Osteoblast (primary cell): ENCODE data around the gene ZNF57. TPM values are rescaled to one million over a fixed set of nuclear protein-coding genes. Genes with fewer than 3 reads are reported as not detected.

Source experiments
- DNase-seq: peaks from one replicate; pipeline ENCODE4 v3.0.0; 2011; ENCODE audit warnings: low spot score, mixed read lengths; ENCODE audit not compliant: insufficient read length; ENCODE audit errors: missing footprints
- H2AFZ ChIP-seq: 2 replicates; pipeline ENCODE4 v1.6.0; 2011; ENCODE audit warnings: mild to moderate bottlenecking, low read length
- H3K27ac ChIP-seq: 2 replicates; pipeline ENCODE4 v1.5.1; 2011; ENCODE audit warnings: mild to moderate bottlenecking, low read depth, low read length, moderate library complexity
- H3K27me3 ChIP-seq: 2 replicates; pipeline ENCODE4 v1.6.0; 2012; ENCODE audit warnings: mild to moderate bottlenecking, control low read depth, inconsistent platforms, low read length, moderate library complexity; ENCODE audit not compliant: insufficient read depth
- H3K36me3 ChIP-seq: 2 replicates; pipeline ENCODE4 v1.5.1; 2011; ENCODE audit warnings: mild to moderate bottlenecking, low read length, control low read depth, moderate library complexity; ENCODE audit not compliant: insufficient read depth
- H3K4me1 ChIP-seq: 2 replicates; pipeline ENCODE4 v1.5.1; 2011; ENCODE audit warnings: mild to moderate bottlenecking, low read length, control low read depth, moderate library complexity; ENCODE audit not compliant: insufficient read depth
- H3K4me2 ChIP-seq: 2 replicates; pipeline ENCODE4 v1.6.0; 2011; ENCODE audit warnings: mild to moderate bottlenecking, low read length; ENCODE audit not compliant: insufficient read depth
- H3K4me3 ChIP-seq: fragments of 200-600 bp; sonication (generic); 3 replicates; pipeline ENCODE4 v1.5.1; 2012; ENCODE audit warnings: mild to moderate bottlenecking, low read length, inconsistent platforms; ENCODE audit not compliant: insufficient read depth
- H3K79me2 ChIP-seq: 2 replicates; pipeline ENCODE4 v1.6.0; 2012; ENCODE audit warnings: mild to moderate bottlenecking, low read length, control low read depth, inconsistent platforms; ENCODE audit not compliant: insufficient read depth
- H3K9me3 ChIP-seq: 2 replicates; pipeline ENCODE4 v1.5.1; 2011; ENCODE audit warnings: low read depth, low read length, control low read depth
- H4K20me1 ChIP-seq: 2 replicates; pipeline ENCODE4 v1.6.0; 2012; ENCODE audit warnings: mild to moderate bottlenecking, low read length, control low read depth; ENCODE audit not compliant: insufficient read depth
- total RNA-seq: library from RNA; depleted of rRNA; stranded (reverse); fragments of >200 nt; gene quantifications from 2 replicates; pipeline ENCODE4 v1.2.3, GENCODE V29; 2012
- TF ChIP-seq, protein P1 (sequence below): IDR thresholded peaks from 2 replicates; pipeline ENCODE4 v1.5.1; 2011; ENCODE audit warnings: mild to moderate bottlenecking, low read depth, low read length, moderate library complexity; ENCODE audit errors: extremely low read depth

The ZNF57 gene
- total RNA-seq, 1 donor = 5.4 TPM

DNA sequence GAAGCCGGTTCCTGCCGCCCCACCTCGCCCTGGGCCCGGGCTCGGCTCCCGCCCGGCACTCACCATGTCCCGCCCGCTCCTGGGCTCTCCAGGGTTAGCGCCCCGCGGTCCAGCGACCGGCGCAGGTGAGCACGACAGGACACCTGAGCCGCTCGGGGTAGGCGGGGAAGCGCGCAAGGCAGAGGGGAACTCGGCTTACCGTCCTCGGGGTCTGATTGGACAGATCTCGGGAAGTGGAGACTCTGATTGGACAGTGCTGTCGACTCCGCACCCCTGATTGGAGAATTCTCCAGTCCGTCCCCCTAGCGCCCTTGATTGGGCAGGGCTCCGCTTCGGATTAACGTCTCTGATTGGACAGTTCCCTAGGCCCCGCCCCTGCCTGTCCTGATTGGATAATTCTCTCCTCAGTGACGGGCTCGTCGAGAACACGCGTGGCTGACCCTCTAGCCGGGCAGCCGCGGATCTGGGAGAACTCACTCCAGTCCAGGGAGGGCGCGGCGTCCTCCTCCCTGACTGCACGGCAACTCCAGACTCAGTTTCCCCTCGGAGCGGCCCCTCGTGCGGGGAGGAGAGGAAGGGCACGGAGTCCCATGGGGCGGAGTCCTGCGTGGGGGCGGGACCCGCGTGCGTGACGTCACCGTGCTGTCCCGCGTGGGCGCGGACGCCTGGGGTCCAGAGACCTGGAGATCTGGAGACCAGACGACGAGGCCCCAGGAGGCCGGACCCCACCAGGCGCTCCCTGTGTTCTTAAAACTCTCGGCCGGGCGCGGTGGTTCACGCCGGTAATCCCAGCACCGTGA is 44.2 kb downstream of the ZNF57 start, which contains the start of gene ZNF77:
ZNF77 (minus strand) TSS at position 197 of the 800 bp plus-strand sequence; CDS start at position 66, 131 bp downstream.
- Histone ChIP-seq H3K79me2 (peaks cover 22% of the 10 kb centered on the region), H3K9me3 (no peaks in the 10 kb centered on the region), H3K27ac (peak within 1 kb of the TSS; percentile 82), H4K20me1 (no peaks in the 10 kb centered on the region), H3K36me3 (no peaks in the 10 kb centered on the region), H2AFZ (peak within 1 kb of the TSS; percentile 93), H3K4me3 (peak within 1 kb of the TSS; percentile 96), H3K27me3 (no peaks in the 10 kb centered on the region), H3K4me2 (peak within 1 kb of the TSS; percentile 97), H3K4me1 (peaks cover 15% of the 10 kb centered on the region)
- TF ChIP-seq, protein P1, sequence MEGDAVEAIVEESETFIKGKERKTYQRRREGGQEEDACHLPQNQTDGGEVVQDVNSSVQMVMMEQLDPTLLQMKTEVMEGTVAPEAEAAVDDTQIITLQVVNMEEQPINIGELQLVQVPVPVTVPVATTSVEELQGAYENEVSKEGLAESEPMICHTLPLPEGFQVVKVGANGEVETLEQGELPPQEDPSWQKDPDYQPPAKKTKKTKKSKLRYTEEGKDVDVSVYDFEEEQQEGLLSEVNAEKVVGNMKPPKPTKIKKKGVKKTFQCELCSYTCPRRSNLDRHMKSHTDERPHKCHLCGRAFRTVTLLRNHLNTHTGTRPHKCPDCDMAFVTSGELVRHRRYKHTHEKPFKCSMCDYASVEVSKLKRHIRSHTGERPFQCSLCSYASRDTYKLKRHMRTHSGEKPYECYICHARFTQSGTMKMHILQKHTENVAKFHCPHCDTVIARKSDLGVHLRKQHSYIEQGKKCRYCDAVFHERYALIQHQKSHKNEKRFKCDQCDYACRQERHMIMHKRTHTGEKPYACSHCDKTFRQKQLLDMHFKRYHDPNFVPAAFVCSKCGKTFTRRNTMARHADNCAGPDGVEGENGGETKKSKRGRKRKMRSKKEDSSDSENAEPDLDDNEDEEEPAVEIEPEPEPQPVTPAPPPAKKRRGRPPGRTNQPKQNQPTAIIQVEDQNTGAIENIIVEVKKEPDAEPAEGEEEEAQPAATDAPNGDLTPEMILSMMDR = no peak
- peak; percentile 100 for DNase-seq

DNA sequence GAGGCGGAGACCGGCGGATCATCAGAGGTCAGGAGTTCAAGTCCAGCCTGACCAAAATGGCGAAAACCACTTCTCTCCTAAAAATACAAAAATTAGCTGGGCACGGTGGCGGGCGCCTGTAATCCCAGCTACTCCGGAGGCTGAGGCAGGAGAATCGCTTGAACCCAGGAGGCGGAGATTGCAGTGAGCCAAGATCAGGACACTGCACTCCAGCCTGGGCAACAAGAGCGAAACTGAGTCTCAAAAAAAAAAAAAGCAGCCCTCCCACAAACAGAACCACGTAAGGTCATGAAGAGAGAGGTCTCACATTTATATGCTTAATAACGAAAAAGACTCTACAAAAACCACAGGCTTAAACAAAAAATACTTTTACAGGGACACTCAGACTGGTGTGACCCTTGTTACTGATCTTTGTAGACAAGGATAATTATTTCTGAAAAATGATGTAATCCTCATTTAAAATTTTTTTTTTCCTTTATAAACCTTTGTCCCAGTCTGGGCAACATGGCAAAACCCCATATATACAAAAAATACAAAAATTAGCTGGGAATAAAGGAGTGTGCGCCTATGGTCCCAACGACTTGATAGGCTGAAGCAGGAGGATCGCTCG is 45.0 kb downstream of the ZNF57 start:
- no peaks in the 10 kb centered on the region for H3K27me3 ChIP-seq
- H3K79me2 ChIP-seq = peaks cover 26% of the 10 kb centered on the region
- peaks cover 15% of the 10 kb centered on the region for H3K4me1 ChIP-seq
- DNase-seq = no peak
- no peaks in the 10 kb centered on the region for H3K9me3 ChIP-seq
- H3K4me3 ChIP-seq = peak overlapping the region; percentile 96
- H3K27ac ChIP-seq = peak overlapping the region; percentile 82
- H3K4me2 ChIP-seq = peak overlapping the region; percentile 97
- TF ChIP-seq, protein P1 = no peak
- no peaks in the 10 kb centered on the region for H3K36me3 ChIP-seq
- H2AFZ ChIP-seq = peak overlapping the region; percentile 93
- H4K20me1 ChIP-seq = no peaks in the 10 kb centered on the region

GRCh38 chr19:2949939-2950285 is 49.2 kb downstream of the ZNF57 start:
- Histone ChIP-seq H3K79me2 (peaks cover 14% of the 10 kb centered on the region), H3K36me3 (no peaks in the 10 kb centered on the region), H3K9me3 (no peaks in the 10 kb centered on the region), H3K27me3 (no peaks in the 10 kb centered on the region), H3K4me1 (peaks cover 12% of the 10 kb centered on the region), H2AFZ (peak overlapping the region; percentile 71), H3K27ac (peak overlapping the region; percentile 75), H3K4me3 (peak overlapping the region; percentile 90), H3K4me2 (peak overlapping the region; percentile 94), H4K20me1 (no peaks in the 10 kb centered on the region)
- DNase-seq = peak; percentile 68
- TF ChIP-seq, protein P1 = no peak
